Fibroblast of skin of left quadriceps (primary cell): ENCODE measurements around the gene ZNF236.
"Not testable (repeated sequence)": the region's sequence is repeated elsewhere in the genome, so short reads cannot be mapped to it uniquely, and the experiment has no call there.

Experiments used
- DNase-seq, 2 experiments: peaks; one replicate each; pipeline ENCODE4 v3.0.0-alpha.2; 2013; ENCODE audit warnings: low read depth in 2 of 2

The ZNF236 gene

DNA sequence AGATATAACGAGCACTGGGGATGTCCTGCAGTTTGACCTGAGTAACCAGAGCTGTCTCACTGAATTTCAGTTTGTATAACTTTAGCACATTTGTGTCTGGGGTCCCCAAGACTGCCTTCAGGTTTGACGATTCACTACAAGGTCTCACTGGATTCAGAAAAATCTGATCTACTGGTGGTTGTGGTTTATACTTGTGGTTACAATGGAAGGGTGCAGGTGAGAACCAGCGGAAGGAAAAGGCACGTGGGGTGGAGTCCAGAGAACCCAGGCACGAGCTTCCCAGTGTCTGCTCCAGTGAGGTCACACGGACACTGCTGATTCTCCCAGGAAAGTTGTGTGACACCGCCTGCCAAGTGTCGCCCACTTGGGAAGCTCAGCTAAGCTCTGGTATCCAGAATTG is 126.0 kb downstream of the ZNF236 start:
- no peak for DNase-seq

DNA sequence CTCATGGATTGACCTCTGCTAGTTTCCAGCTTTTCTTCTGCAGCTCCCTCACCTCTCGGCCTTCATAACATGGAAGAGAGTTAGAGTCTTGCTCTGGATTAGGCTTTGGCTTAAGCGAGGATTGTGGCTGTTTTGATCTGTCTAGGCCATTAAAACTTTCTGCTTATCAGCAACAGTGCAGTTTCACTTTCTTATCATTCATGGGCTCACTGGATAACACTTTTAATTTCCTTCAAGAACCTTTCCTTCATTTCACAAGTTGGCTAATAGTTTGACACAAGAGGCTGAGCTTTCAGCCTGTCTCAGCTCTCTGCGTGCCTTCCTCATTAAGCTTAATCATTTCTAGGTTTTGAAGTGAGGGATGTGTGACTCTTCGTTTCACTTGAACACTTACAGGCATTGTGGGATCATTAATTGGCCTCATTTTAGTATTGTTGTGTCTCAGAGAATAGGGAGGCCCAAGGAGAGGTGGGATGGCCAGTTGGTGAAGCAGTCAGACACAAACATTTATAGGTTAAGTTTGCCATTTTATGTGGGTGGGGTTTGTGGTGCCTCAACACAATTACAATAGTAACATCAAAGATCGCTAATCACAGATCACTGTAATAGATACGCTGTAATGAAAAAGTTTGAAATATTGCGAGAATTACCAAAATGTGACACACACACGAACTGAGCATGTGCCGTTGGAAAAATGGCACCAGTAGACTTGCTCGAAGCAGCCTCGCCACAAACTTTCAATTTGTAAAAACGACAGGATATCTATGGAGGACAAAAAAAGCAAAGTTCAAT is 129.3 kb downstream of the ZNF236 start:
- no peak for DNase-seq

DNA sequence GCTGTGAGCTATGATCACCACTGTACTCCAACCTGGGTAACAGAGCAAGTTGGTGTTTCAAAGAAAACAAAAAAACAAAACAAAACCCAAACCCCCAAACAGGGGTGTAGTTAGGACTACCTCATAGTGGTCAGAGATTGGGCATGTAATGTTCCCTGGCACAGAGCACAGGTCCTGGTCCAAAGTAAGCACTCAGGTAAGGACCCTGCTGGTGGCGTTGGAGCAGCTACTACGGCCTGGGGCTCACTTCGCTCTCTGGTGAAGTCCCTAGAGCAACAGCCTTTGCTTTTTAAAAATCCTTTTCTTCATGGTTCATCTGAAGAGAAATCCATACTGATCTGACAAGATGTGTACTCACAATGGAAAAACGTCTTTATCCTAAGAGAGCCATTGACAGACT is 130.4 kb downstream of the ZNF236 start:
- no peak for DNase-seq

DNA sequence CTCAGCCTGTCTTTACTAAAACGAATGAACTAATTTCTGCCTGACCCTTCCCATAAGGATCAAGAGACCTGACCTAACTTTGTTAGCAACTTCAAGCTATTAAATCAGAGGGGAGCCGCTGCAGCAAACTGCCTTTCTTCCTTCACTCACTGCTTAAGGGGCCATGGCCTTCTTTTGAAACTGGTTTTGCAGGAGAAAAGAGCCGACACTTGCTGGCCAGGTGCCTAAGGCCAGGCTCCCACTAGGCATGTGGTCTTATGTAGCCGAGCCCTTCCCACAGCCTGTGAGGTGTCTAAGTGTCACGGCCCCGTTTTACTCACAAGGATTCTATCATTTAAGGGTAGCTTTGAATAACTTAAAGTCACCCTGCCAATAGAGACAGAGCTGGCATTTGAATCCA is 130.8 kb downstream of the ZNF236 start:
- DNase-seq, result no peak

DNA sequence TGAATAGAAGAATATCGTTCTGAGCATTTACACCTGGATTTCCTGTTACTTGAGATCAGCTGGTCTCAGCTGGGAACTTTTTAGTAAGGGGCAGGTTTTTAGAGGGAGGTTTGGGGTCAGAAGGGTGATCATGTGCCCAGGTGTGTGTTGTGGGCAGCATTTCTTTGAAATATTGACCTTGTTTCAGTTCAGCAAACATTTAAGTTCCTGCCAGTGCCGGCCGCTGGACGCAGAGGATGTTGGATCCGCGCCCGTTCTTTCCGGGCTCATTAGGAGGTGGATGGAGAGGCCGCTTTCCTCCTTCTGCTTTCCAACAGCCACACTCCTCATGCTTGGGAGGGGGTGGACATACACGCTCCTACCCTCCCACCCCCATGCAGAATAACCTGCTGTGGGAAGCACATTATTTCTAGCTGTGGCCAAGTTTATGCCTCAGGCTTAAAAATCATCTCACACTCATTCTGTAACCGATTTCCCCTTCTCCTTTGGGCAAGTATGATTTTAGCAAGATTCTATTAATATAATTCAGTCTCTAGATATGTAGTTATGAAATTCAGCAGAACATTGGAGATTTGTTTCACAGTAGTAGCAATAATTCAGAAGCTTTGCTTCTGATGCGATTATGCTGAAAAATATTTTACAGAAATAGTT is 131.4 kb downstream of the ZNF236 start:
- DNase-seq, result no peak

DNA sequence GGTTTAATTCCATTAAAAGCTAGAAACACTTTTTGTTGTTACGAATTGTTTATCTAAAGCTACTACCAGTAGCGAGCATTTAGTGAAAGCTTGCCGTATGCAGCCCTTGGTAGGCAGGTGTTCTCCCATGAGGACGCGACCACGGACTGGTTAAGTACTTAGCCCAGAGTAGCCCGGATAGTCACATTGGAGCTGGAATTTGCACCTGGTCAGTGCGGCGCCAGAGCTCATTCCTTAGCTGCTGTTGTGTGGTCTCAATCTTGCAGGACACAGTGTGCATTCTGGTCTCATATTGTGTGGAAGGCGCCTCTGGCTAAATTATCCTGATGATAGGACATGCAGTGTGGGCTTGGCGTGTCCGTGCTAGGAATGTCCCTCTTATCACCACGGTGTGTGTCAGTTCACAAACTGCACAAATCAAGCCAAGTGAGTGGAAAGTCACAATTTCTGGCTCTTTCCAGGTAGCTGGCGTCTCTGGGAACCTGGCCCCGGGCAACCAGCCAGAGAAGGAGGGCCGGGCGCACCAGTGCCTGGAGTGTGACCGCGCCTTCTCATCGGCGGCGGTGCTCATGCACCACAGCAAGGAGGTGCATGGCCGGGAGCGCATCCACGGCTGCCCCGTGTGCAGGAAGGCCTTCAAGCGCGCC is 133.3 kb downstream of the ZNF236 start:
- no peak for DNase-seq

DNA sequence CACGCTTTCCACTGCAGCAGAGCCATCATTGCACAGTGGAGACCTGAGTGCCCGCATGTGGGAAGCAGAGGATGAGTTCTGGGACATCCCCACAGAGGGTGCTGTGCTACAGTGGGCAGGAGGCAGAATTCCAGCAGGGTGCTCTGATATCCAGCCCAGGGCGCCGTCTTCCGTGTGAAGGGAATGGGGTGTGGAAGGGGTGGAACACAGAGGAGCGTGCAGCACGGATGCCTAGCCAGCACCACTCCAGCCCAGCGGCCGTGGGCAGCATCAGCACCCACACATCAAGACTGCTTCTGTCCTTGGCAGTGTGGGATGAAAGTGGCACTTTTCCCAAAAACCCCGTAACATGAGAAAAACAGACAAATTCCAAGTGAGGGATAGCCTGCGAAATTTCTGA is 134.3 kb downstream of the ZNF236 start:
- DNase-seq, result no peak

DNA sequence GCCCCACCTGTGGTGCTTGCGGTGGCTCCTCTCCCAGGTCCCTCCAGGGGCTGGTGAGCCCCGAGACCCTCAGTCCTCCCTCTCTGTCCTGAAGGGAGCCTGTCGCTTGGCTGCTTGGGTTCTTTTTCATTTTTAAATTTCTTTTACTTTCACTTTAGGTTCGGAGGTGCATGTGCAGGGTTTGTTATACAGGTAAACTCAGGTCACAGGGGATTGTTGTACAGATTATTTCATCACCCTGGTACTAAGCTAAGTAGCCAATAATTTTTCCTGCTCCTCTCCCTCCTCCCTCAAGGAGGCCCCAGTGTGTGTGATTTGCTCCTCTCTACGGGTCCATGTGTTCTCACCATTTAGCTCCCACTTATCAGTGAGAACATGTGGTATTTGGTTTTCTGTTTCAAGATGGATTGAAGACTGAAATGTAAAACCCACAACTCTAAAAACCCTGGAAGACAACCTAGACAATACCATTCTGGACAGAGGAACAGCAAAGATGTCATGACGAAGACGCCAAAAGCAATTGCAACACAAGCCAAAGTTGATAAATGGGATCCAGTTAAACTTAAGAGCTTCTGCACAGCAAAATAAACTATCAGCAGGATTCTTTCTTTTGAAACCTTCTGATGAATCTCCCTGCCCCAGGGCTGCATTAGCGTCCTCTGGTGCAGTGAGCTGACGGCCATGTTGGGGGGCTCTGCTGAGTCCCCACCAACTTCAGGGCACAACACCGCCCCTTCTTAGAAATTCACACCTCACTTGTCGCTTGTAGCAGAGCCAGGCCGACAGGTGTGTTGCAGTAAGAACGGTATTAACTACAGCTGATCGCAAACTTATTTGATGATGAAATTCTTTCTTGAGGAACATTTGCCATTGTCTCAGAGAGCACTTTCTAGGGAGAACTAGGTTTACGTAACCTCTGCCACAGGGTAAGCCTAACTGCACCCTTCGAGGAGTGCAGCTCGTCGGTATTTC is 135.3 kb downstream of the ZNF236 start:
- no peak for DNase-seq

DNA sequence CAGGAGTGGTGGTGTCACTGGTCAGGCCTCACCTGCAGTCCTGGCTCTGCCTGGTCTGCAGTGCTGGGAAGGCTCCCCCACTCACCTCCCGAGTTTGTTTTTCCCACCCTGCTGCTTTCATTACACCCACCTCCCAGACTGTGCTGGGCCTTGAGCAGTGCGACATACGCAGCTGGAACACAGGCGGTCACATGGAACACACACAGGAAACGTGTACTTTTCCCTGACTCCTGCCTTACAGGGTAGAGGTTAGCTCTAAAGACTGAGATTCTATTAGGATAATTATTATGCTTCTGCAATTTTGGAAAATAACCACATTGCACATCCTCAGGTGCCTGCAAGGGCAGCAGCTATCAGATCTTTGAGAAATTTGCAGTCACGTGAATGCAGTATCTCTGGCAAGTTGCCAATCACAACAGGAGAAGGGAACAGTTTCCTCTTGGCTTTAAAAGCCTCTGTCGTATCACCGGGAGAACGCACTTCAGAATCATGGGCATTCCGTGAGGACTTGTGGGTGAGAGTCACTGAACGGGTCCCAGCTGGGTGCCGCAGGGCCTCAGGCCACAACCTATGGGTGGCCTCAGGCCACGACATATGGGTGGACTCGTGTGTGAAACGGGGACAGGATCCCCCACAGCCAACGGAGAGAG is 136.5 kb downstream of the ZNF236 start:
- DNase-seq, result no peak

DNA sequence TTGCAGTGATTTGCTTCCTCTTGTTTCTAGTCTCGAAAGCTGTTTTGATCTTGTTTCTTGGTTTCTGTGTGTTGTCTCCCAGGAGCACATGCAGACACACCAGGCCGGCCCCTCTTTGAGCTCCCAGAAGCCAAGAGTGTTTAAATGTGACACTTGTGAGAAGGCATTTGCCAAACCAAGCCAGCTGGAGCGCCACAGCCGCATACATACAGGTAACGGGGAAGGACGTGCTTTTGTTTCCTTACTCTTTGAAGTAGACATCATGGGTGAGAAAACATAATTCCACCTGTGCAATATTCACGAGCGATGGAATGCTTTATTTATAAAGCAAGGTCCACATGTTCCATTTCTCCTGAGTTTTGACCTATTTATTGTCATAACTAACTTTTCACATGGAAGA is 137.2 kb downstream of the ZNF236 start:
- DNase-seq, result no peak

DNA sequence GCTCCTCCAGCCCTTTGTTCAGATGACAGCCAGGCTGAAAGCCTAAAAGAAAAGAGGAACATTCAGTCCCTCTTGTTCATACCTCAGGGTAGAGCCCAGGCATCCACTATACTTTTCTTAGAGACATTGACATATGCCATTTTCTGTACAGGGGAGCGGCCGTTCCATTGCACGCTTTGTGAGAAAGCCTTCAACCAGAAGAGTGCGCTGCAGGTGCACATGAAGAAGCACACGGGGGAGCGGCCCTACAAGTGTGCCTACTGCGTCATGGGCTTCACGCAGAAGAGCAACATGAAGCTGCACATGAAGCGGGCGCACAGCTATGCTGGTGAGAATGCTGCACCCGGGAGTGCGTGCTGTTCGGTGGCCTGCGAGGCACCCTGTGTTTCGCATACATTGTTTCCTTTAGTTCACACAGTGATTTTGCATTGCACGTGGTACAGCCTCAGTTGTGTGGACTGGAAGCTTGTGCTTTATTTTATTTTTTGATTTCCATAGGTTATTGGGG is 138.2 kb downstream of the ZNF236 start:
- DNase-seq, result no peak

DNA sequence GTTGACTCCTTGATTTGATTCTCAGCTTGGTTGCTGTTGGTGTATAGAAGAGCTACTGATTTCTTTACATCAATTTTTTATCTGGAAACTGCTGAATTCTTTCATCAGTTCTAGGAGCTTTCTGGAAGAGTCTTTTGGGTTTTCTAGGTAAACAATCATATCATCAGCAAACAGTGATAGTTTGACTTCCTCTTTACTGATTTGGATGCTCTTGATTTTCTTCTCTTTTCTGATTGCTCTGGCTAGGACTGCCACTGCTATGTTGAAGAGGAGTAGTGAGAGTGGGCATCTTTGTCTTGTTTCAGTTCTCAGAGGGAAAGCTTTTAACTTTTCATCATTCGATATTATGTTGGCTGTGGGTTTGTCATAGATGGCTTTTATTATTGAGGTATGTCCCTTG is 140.5 kb downstream of the ZNF236 start:
- no peak for DNase-seq

DNA sequence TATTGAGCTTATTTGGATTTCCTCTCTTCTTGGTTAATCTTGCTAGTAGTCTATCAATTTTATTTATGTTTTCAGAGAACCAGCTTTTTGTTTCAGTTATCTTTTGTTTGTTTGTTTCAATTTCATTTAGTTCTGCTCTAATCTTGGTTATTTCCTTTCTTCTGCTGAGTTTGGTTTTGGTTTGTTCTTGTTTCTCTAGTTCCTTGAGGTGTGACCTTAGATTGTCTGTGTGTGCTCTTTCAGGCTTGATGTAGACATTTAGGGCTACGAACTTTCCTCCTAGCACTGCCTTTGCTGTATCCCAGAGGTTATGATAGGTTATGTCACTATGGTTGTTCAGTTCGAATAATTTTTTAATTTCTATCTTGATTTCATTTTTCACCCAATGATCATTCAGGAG is 141.6 kb downstream of the ZNF236 start:
- DNase-seq, result no peak

DNA sequence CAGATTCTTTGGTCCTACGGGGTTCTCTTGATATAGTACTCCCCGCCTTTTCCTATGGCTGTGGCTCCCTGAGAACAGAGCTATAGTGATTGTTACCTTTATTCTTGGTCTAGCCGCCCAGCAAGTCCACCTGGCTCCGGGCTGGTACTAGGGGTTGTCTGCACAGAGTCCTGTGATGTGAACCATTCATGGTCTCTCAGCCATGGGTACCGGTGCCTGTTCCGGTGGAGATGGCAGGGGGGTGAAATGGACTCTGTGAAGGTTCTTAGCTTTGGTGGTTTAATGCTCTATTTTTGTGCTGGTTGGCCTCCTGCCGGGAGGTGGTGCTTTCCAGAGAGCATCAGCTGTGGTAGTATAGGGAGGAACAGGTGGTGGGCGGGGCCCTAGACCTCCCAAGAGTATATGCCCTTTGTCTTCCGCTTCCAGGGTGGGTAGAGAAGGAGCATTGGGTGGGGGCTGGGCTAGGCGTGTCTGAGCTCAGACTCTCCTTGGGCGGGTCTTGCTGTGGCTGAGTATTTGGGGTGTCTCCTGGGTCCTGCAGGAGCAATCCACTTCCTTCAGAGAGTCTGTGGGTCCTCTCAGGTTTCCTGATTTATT is 143.3 kb downstream of the ZNF236 start:
- DNase-seq, result not testable (repeated sequence)

DNA sequence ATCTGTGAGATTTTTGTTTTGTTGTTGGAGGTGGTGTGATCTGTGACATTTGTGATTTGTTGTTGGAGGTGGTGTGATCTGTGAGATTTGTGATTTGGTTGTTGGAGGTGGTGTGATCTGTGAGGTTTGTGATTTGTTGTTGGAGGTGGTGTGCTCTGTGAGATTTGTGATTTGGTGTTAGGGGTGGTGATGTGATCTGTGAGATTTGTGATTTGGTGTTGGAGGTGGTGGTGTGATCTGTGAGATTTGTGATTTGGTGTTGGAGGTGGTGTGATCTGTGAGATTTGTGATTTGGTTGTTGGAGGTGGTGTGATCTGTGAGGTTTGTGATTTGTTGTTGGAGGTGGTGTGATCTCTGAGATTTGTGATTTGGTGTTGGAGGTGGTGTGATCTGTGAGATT is 144.9 kb downstream of the ZNF236 start:
- not testable (repeated sequence) for DNase-seq

DNA sequence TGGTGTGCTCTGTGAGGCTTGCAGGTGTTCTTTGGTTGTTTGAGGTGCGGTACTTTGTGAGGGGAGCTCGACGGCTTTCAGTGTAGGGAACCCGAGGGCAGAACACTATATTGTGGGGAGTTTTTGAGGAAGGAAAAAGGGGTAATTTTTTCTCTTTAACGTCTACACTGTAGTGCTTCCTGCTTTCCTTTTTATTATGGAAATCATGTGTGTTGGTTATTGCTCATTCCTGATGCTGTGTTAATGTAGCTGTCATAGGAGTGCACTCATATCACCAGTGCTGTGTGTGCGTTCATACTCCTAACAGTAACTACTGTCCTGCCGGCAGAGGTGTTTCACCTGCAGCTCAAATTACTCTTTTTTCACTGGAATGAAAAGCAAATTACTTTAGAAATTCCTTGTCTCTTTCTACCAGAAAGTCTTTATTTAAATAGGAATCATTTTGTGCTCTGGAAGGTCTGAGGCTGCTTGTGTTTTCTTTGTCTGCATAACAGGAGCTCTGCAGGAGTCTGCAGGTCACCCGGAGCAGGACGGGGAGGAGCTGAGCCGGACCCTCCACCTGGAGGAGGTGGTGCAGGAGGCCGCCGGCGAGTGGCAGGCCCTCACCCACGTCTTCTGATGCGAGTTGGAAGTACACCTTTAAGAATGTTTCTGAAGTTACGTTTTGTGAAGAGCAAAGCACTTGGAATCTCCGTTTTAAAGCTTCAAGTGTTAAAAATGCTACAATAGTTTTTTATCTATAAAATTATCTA is 145.5 kb downstream of the ZNF236 start:
- DNase-seq, result no peak

DNA sequence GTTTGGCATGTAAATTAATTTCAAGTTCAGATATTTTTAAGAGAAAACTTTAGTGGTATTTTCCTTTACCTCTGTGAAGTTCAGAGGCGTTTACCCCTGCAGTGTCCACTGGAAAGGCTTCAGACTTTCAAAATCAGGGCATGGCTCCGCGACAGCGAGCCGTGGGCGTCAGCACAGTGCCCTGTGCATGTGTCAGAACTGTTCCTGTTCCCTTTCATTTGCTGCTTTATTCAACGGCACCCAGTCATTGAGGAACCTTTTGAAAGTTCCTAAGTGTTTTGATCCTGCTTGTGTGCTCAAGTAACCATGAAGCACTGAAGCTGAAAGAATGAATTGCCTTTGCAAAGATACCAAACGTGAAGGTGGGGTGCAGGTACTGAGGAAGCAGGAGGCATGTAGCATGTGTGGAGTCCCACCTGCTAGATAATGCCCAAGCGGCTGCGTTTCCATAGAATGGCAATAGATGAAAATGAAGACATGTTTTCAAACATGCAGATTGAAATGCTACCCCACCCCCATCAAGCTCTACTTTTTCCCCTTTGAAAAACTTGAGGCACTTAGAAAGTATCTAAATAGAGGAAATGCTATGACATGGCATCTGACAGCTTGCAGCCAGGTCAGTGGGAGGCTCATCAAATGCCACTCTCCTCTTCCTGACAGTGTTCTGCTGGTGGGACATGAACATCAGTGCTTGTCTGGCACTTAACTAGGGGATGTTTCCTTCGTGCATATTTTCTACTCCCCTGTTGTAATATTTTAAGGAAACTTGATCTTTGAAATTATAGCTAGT is 148.6 kb downstream of the ZNF236 start:
- no peak for DNase-seq

DNA sequence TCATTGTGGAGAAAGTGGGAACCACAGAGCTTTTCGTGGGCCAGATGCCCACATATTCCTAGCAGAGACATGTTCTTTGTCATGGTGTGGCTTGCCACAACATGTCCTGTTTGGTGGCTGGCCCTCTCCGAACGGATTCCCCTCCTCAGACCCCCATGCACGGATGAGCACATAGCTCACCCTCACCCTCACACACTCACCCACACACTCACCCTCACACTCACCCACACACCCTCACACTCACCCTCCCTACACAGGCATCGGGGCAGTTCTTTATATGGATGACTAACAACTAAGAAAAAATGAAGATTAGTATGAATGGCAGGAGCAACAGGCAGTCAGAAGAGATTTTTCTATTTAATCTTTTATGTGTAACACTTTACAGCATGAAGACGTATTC is 149.9 kb downstream of the ZNF236 start:
- DNase-seq, result no peak

DNA sequence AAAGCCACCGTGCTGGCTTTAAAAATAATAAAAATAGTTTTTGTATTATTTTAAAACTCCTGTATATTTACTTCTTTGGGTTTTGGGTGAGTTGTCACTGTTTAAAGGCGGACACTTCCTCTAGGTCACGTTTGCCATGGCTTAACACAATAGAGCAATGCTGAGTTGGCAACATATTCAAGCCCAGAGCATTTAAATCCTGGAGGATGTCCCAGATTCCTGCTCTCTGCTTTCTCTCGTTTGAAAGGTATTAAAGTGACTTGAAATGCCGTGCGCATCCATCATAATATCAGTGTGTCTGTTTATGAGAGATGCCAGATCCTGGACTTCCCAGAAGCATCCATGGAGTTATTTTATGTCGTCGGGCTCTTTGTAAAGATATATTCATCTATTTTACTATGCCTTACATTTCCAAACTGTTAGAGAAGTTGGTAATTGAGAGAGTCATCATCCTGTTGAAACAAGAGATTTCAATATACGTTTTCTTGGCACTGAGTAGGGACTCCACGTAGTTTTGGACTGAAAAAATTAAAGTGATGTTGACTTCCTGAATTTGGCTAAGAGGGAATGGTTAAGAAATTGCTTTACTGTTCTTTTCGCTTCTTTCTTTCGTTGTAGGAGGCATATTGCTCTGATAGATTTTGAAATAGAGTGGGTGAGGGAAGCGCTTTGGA is 150.6 kb downstream of the ZNF236 start:
- DNase-seq, result no peak
